CD14-positive monocyte (primary cell): ENCODE results near the gene LASP1NB.
A peak's percentile ranks its signal among the peaks of the same experiment; 100 is the strongest.

Experiments
- DNase-seq, 3 donors: peaks; one replicate each; pipeline ENCODE4 v3.0.0-alpha.2; 2011 to 2022
- H2AFZ ChIP-seq: 2 replicates; pipeline ENCODE4 v1.6.0; 2012; ENCODE audit warnings: mild to moderate bottlenecking, low read depth, low read length, inconsistent platforms; ENCODE audit not compliant: insufficient read depth, poor library complexity, severe bottlenecking
- H3K27ac ChIP-seq, 2 donors: 1 replicate in 1 of 2; 2 replicates in 1 of 2; pipeline ENCODE4 v1.5.1; 2012 to 2013; ENCODE audit warnings: low read length in 2 of 2, control low read depth in 1 of 2, inconsistent platforms in 1 of 2, low read depth in 1 of 2, mild to moderate bottlenecking in 1 of 2
- H3K27me3 ChIP-seq, 2 donors: one replicate each; pipeline versions ENCODE4 v1.6.0 to v1.6.1; 2011 to 2013; ENCODE audit warnings: low read length in 2 of 2; ENCODE audit not compliant: control insufficient read depth in 2 of 2, insufficient read depth in 2 of 2
- H3K36me3 ChIP-seq, 2 donors: replicated peaks in 1 of 2; 1 replicate in 1 of 2; 2 replicates in 1 of 2; pipeline versions ENCODE4 v1.5.1 to v1.6.1; 2012 to 2013; ENCODE audit warnings: low read length in 2 of 2, control low read depth in 1 of 2, inconsistent platforms in 1 of 2, mild to moderate bottlenecking in 1 of 2; ENCODE audit not compliant: insufficient read depth in 2 of 2, control insufficient read depth in 1 of 2
- H3K4me1 ChIP-seq, 2 donors: 1 replicate in 1 of 2; 2 replicates in 1 of 2; pipeline versions ENCODE4 v1.5.1 to v1.6.1; 2012 to 2013; ENCODE audit warnings: low read length in 2 of 2, control low read depth in 1 of 2, inconsistent platforms in 1 of 2, mild to moderate bottlenecking in 1 of 2, moderate library complexity in 1 of 2; ENCODE audit not compliant: insufficient read depth in 2 of 2, control insufficient read depth in 1 of 2
- H3K4me2 ChIP-seq: replicated peaks from 2 replicates; pipeline ENCODE3; 2012; ENCODE audit warnings: low read length, moderate library complexity, mild to moderate bottlenecking; ENCODE audit not compliant: poor library complexity, severe bottlenecking; ENCODE audit errors: extremely low read depth
- H3K4me3 ChIP-seq, 3 experiments: fragments of 200-600 bp in 1 of 3; sonication (generic) in 1 of 3; replicated peaks in 1 of 3; 1 replicate in 2 of 3; 2 replicates in 1 of 3; pipeline ENCODE4 v1.5.1; 2011 to 2013; ENCODE audit warnings: low read length in 3 of 3, mild to moderate bottlenecking in 3 of 3, control low read depth in 2 of 3, low read depth in 2 of 3, inconsistent platforms in 1 of 3, moderate library complexity in 1 of 3
- H3K79me2 ChIP-seq: 2 replicates; pipeline ENCODE4 v1.6.0; 2012; ENCODE audit warnings: mild to moderate bottlenecking, control low read depth, inconsistent platforms, low read length, moderate library complexity; ENCODE audit not compliant: insufficient read depth
- H3K9ac ChIP-seq: 2 replicates; pipeline ENCODE4 v1.6.0; 2017; ENCODE audit warnings: low read length, mild to moderate bottlenecking; ENCODE audit not compliant: insufficient read depth, poor library complexity, severe bottlenecking
- H3K9me3 ChIP-seq, 2 donors: replicated peaks in 1 of 2; 1 replicate in 1 of 2; 2 replicates in 1 of 2; pipeline versions ENCODE4 v1.5.1 to v1.6.1; 2012 to 2013; ENCODE audit warnings: low read length in 2 of 2, control low read depth in 1 of 2; ENCODE audit not compliant: control insufficient read depth in 1 of 2, insufficient read depth in 1 of 2
- H4K20me1 ChIP-seq: 2 replicates; pipeline ENCODE4 v1.6.0; 2012; ENCODE audit warnings: mild to moderate bottlenecking, low read length, control low read depth, moderate library complexity; ENCODE audit not compliant: insufficient read depth
- H3K27ac Mint-ChIP-seq, 7 donors: one replicate each; pipeline ENCODE4 v1.8.0; 2020; ENCODE audit warnings: mild to moderate bottlenecking in 7 of 7, mixed read lengths in 7 of 7, moderate library complexity in 6 of 7, inconsistent platforms in 2 of 7
- H3K27me3 Mint-ChIP-seq, 3 donors: one replicate each; pipeline ENCODE4 v1.8.0; 2021 to 2022; ENCODE audit warnings: low read depth in 3 of 3, mild to moderate bottlenecking in 3 of 3, mixed read lengths in 3 of 3, moderate library complexity in 3 of 3, inconsistent platforms in 1 of 3
- H3K36me3 Mint-ChIP-seq, 2 donors: one replicate each; pipeline ENCODE4 v1.8.0; 2020; ENCODE audit warnings: mixed read lengths in 2 of 2, inconsistent platforms in 1 of 2, mild to moderate bottlenecking in 1 of 2
- H3K4me1 Mint-ChIP-seq: one replicate; pipeline ENCODE4 v1.8.0; 2020; ENCODE audit warnings: mild to moderate bottlenecking, mixed read lengths
- H3K4me3 Mint-ChIP-seq, 2 donors: one replicate each; pipeline ENCODE4 v1.8.0; 2020; ENCODE audit warnings: mild to moderate bottlenecking in 2 of 2, mixed read lengths in 2 of 2, moderate library complexity in 1 of 2
- H3K9me3 Mint-ChIP-seq, 7 donors: one replicate each; pipeline ENCODE4 v1.8.0; 2020 to 2022; ENCODE audit warnings: mixed read lengths in 7 of 7, mild to moderate bottlenecking in 6 of 7, moderate library complexity in 6 of 7, inconsistent platforms in 2 of 7
- CTCF ChIP-seq: fragments of 200-600 bp; IDR thresholded peaks from one replicate; pipeline ENCODE4 v1.8.0; 2022; ENCODE audit warnings: antibody characterized with exemption, mild to moderate bottlenecking
- WGBS: methylation state at CpG from one replicate; pipeline ENCODE4 v1.1.5; 2013; ENCODE audit warnings: missing lambda C conversion rate; ENCODE audit not compliant: insufficient coverage; 5-methylcytosine and 5-hydroxymethylcytosine counted together
- intact Hi-C, 2 donors: fragments of 100-400 bp; cut with micrococcal nuclease; formaldehyde crosslinking; loops; one replicate each; pipeline versions ENCODE4 v1.15.0 to v1.15.1; 2023

Gene LASP1NB

DNA sequence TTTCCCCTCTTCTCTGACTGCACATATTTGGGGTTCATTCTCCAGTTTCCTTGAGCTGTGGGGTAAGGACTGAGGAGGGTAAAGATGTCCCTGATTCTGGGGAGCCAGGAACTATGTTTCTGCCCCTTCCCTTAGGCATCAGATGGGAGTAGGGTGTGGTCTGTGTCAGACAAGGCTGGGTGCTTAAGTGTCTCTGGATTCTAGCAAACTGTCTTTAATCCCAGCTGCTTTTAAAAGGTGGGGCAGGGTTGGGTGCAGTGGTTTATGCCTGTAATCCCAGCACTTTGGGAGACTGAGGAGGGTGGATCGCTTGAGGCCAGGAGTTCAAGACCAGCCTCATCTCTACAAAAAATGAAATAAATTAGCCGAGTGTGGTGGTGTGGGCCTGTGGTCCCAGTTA, 42.5 kb upstream of the LASP1NB start:
- Histone ChIP-seq H3K4me3 (no peak overlapping the region), H3K4me1 (peaks cover 63 to 69% of the 10 kb centered on the region in 2 donors), H3K36me3 (peaks cover 59 to 82% of the 10 kb centered on the region in 2 donors), H3K79me2 (peaks cover 100% of the 10 kb centered on the region), H4K20me1 (peaks cover 100% of the 10 kb centered on the region), H3K9me3 (no peaks in the 10 kb centered on the region), H3K9ac (no peak overlapping the region), H3K4me2 (peak overlapping the region; percentile 65), H2AFZ (no peak overlapping the region), H3K27ac (peak overlapping the region; percentile 72 to 74), H3K27me3 (no peaks in the 10 kb centered on the region)
- Mint-ChIP-seq H3K4me3 (no peak overlapping the region), H3K27me3 (peaks cover 0 to 2% (median 2%) of the 10 kb centered on the region in 3 donors), H3K4me1 (peaks cover 72% of the 10 kb centered on the region), H3K9me3 (no peaks in the 10 kb centered on the region), H3K27ac (peak overlapping the region; percentile 81 to 94 (median 92)), H3K36me3 (peaks cover 75 to 89% of the 10 kb centered on the region in 2 donors)
- TF ChIP-seq CTCF: no peak
- intact Hi-C loops: loop anchor here in 1 of 2 donors (5.0 kb wide), 1 partner anchor 44 kb away; the partner anchor contains the start of gene LASP1NB
- DNase-seq: no peak
- no CpG with 5 or more reads among the region's 2 CpGs for WGBS

DNA sequence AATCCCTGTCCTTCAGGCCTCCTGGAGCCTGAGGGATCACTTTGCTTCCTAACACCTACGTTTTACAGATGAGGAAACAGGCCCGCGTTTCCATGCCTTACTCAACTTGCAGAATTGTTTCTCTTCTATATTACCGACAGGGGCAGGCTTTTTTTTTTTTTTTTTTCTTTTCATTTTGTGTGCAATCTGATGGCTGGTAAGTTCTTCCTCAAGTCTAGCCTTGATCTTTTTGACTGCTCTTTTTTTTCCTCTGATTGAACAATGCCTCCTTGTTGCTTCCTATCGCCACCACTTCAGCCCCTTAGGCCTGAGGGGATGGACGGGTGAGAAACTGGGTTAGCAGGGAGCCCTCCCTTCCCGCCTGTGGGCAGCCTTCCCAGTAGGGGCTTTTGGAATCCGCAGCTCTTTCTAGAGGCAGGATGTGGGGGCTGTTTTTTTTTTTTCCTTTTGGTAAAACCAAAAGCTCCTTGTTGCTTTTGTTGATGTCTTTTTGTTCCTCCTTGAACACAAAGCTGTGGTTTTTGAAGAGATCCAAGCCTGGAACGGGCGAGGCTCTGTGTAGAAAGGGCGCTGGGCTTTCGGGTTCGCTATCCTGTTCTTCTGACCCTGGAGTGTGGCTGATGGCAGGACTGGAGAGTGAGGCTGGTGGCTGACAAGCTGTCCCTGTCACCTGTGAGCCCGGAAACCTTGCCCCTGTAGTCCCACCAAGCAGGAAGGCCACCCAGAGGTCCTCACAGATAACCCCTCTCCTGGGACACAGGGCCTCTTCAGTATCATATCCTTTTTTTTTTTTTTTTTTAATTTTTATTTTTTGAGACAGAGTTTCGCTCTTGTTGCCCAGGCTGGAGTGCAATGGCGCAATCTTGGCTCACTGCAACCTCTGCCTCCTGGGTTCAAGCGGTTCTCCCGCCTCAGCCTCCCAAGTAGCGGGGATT, 41.6 kb upstream of the LASP1NB start:
- H2AFZ ChIP-seq: no peak overlapping the region
- H3K27me3 Mint-ChIP-seq: peaks cover 0 to 2% (median 2%) of the 10 kb centered on the region in 3 donors
- H3K4me1 Mint-ChIP-seq: peaks cover 65% of the 10 kb centered on the region
- H3K9me3 Mint-ChIP-seq: no peaks in the 10 kb centered on the region
- intact Hi-C loops: loop anchor here in 1 of 2 donors (5.0 kb wide), 1 partner anchor 43 kb away; the partner anchor contains the start of gene LASP1NB
- peaks cover 100% of the 10 kb centered on the region for H4K20me1 ChIP-seq
- H3K27ac Mint-ChIP-seq: peak overlapping the region; percentile 81 to 95 (median 94)
- peak overlapping the region; percentile 65 for H3K4me2 ChIP-seq
- TF ChIP-seq CTCF: peak; percentile 35
- peaks cover 61 to 63% of the 10 kb centered on the region in 2 donors for H3K4me1 ChIP-seq
- H3K27ac ChIP-seq: peak overlapping the region; percentile 72 to 74
- no peaks in the 10 kb centered on the region for H3K9me3 ChIP-seq
- peaks cover 71 to 89% of the 10 kb centered on the region in 2 donors for H3K36me3 Mint-ChIP-seq
- 0% methylated on average over 1 of the region's 19 CpGs for WGBS
- H3K79me2 ChIP-seq: peaks cover 100% of the 10 kb centered on the region
- H3K36me3 ChIP-seq: peaks cover 55 to 82% of the 10 kb centered on the region in 2 donors
- peak in 2 of 3 donors; percentile 25 to 41 for DNase-seq
- peak overlapping the region in 1 of 3 experiments; percentile 51 for H3K4me3 ChIP-seq
- H3K4me3 Mint-ChIP-seq: peak overlapping the region; percentile 68 to 69
- no peaks in the 10 kb centered on the region for H3K27me3 ChIP-seq
- H3K9ac ChIP-seq: peak overlapping the region; percentile 48
